GM23338 (cell line): Measurements from ENCODE around the gene HK1.

ENCODE experiments used
- CREB1 ChIP-seq: fragments of 250-450 bp; sonication (Bioruptor Pico); IDR thresholded peaks from 2 replicates; pipeline ENCODE4 v1.5.0; 2020; ENCODE audit warnings: low read depth, mild to moderate bottlenecking, moderate library complexity
- EZH2 ChIP-seq: fragments of 200-600 bp; sonication (generic); IDR thresholded peaks from one replicate; pipeline ENCODE4 v1.8.0; 2017; ENCODE audit warnings: antibody characterized with exemption, mild to moderate bottlenecking, low read depth; ENCODE audit not compliant: unreplicated experiment
- EZH2phosphoT487 ChIP-seq: fragments of 200-600 bp; sonication (generic); IDR thresholded peaks from one replicate; pipeline ENCODE4 v1.8.1; 2018; ENCODE audit warnings: antibody characterized with exemption; ENCODE audit not compliant: unreplicated experiment
- JUNB ChIP-seq: IDR thresholded peaks from one replicate; pipeline ENCODE4 v1.6.1; 2016; ENCODE audit warnings: antibody characterized with exemption; ENCODE audit not compliant: unreplicated experiment
- POLR2AphosphoS5 ChIP-seq: IDR thresholded peaks from 2 replicates; pipeline ENCODE4 v1.6.1; 2016; ENCODE audit warnings: antibody characterized with exemption, low read depth
- ZNF114 ChIP-seq: fragments of 250-450 bp; sonication (Bioruptor Pico); IDR thresholded peaks from 2 replicates; pipeline ENCODE4 v1.5.0; 2020; ENCODE audit warnings: mild to moderate bottlenecking, moderate library complexity
- TF ChIP-seq, protein P1 (sequence below), 2 experiments: fragments of 200-600 bp in 1 of 2; sonication (generic) in 1 of 2; conservative IDR thresholded peaks; 2 replicates each; pipeline versions ENCODE4 v1.5.1 to v1.6.1; 2016 to 2017; ENCODE audit warnings: antibody characterized with exemption in 2 of 2, low read depth in 2 of 2, mild to moderate bottlenecking in 2 of 2, moderate library complexity in 1 of 2
- TF ChIP-seq, protein P2 (sequence below): IDR thresholded peaks from one replicate; pipeline ENCODE4 v1.6.1; 2018; ENCODE audit warnings: antibody characterized with exemption; ENCODE audit not compliant: unreplicated experiment
- TF ChIP-seq, protein P3 (sequence below): IDR thresholded peaks from 2 replicates; pipeline ENCODE4 v1.6.1; 2016; ENCODE audit warnings: antibody characterized with exemption

DNA sequence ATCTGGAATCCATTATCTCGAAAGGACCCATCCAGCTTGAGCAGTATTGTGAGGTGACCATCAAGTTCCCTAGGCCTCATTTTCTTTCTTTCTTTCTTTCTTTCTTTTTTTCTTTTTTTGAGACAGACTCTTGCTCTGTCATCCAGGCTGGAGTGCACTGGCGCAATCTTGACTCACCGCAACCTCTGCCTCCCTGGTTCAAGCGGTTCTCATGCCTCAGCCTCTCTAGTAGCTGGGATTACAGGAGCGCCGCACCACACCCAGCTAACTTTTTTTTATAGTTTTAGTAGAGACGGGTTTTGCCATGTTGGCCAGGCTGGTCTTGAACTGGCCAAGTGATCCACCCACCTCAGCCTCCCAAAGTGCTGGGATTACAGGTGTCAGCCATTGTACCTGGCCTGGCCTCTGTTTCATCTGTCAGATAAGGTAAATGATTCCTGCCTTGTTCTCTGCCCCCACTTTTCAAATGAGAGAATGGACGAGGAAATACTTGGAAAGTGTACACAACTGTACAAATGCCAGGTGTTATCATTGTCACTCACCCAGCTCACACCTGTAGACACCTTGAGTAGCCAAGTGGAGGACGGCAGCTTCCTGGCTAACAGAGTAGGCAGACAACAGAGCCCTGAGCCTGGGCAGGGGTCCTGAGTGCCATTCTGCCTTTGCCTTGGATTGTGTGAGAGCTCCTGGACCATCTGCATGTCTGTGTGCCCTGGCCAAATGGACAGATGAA lies 54.1 kb downstream of the HK1 start:
- TF ChIP-seq, protein P1, sequence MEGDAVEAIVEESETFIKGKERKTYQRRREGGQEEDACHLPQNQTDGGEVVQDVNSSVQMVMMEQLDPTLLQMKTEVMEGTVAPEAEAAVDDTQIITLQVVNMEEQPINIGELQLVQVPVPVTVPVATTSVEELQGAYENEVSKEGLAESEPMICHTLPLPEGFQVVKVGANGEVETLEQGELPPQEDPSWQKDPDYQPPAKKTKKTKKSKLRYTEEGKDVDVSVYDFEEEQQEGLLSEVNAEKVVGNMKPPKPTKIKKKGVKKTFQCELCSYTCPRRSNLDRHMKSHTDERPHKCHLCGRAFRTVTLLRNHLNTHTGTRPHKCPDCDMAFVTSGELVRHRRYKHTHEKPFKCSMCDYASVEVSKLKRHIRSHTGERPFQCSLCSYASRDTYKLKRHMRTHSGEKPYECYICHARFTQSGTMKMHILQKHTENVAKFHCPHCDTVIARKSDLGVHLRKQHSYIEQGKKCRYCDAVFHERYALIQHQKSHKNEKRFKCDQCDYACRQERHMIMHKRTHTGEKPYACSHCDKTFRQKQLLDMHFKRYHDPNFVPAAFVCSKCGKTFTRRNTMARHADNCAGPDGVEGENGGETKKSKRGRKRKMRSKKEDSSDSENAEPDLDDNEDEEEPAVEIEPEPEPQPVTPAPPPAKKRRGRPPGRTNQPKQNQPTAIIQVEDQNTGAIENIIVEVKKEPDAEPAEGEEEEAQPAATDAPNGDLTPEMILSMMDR (conservative IDR thresholded peaks at IDR 0.05; ENCODE audit: low read depth in 2 of 2) = no peak
- TF ChIP-seq POLR2AphosphoS5 (no peak), EZH2 (no peak), EZH2phosphoT487 (no peak), JUNB (no peak), CREB1 (CRISPR knock-in tag) (no peak), ZNF114 (CRISPR knock-in tag) (no peak)
- TF ChIP-seq, protein P2, sequence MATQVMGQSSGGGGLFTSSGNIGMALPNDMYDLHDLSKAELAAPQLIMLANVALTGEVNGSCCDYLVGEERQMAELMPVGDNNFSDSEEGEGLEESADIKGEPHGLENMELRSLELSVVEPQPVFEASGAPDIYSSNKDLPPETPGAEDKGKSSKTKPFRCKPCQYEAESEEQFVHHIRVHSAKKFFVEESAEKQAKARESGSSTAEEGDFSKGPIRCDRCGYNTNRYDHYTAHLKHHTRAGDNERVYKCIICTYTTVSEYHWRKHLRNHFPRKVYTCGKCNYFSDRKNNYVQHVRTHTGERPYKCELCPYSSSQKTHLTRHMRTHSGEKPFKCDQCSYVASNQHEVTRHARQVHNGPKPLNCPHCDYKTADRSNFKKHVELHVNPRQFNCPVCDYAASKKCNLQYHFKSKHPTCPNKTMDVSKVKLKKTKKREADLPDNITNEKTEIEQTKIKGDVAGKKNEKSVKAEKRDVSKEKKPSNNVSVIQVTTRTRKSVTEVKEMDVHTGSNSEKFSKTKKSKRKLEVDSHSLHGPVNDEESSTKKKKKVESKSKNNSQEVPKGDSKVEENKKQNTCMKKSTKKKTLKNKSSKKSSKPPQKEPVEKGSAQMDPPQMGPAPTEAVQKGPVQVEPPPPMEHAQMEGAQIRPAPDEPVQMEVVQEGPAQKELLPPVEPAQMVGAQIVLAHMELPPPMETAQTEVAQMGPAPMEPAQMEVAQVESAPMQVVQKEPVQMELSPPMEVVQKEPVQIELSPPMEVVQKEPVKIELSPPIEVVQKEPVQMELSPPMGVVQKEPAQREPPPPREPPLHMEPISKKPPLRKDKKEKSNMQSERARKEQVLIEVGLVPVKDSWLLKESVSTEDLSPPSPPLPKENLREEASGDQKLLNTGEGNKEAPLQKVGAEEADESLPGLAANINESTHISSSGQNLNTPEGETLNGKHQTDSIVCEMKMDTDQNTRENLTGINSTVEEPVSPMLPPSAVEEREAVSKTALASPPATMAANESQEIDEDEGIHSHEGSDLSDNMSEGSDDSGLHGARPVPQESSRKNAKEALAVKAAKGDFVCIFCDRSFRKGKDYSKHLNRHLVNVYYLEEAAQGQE = no peak
- TF ChIP-seq, protein P3, sequence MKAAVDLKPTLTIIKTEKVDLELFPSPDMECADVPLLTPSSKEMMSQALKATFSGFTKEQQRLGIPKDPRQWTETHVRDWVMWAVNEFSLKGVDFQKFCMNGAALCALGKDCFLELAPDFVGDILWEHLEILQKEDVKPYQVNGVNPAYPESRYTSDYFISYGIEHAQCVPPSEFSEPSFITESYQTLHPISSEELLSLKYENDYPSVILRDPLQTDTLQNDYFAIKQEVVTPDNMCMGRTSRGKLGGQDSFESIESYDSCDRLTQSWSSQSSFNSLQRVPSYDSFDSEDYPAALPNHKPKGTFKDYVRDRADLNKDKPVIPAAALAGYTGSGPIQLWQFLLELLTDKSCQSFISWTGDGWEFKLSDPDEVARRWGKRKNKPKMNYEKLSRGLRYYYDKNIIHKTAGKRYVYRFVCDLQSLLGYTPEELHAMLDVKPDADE = no peak
